HepG2 (cell line): ENCODE measurements around the gene SIM1. TPM values are rescaled to one million over a fixed set of nuclear protein-coding genes. Genes with fewer than 3 reads are reported as not detected.

Source experiments
- ATAC-seq: fragments of 200-7000 bp; cut with Tn5 transposase; 3 replicates; pipeline ENCODE4 v1.9.1; 2020; ENCODE audit warnings: mild to moderate bottlenecking, moderate library complexity
- BruUV-seq: library from RNA; stranded (reverse); fragments of 400-500 nt; replicated peaks from 2 replicates; lab custom pipeline; 2021; lab: Mats Ljungman, UMichigan
- CTCF ChIA-PET: fragments of 300-600 bp; formaldehyde crosslinking; extraction: SDS; loops from one replicate; lab custom pipeline; 2021; ENCODE audit warnings: low total read pairs, inconsistent platforms, low intra/inter-chr PET ratio; lab: Yijun Ruan, JAX
- POLR2A ChIA-PET: fragments of 350-600 bp; sonication (Branson Sonifier 250); formaldehyde crosslinking; loops from one replicate; lab custom pipeline; 2020; ENCODE audit warnings: antibody characterized with exemption, inconsistent platforms; lab: Yijun Ruan, JAX
- DNase-seq: peaks from one replicate; pipeline ENCODE4 v3.0.0-alpha.2; 2015; ENCODE audit warnings: low spot score
- FAIRE-seq: peaks from 3 replicates; lab custom pipeline; 2011; peaks lifted over from hg19 to GRCh38; lab: Jason Lieb, UNC
- H2AFZ ChIP-seq: one replicate; pipeline ENCODE4 v1.6.1; 2011; ENCODE audit warnings: low read length, inconsistent platforms
- H3K27ac ChIP-seq: fragments of 300-600 bp; 3 replicates; pipeline ENCODE4 v1.8.0; 2011; ENCODE audit warnings: mixed run types, mild to moderate bottlenecking, mixed read lengths, low read length, inconsistent platforms; ENCODE audit not compliant: insufficient read depth; ENCODE audit errors: extremely low read length
- H3K27me3 ChIP-seq, 2 experiments: fragments of 200-600 bp in 1 of 2; 2 replicates in 1 of 2; 3 replicates in 1 of 2; pipeline versions ENCODE4 v1.6.0 to v1.8.0; 2011; ENCODE audit warnings: low read length in 2 of 2, mild to moderate bottlenecking in 2 of 2, moderate library complexity in 2 of 2, inconsistent platforms in 1 of 2; ENCODE audit not compliant: insufficient read depth in 2 of 2, control insufficient read depth in 1 of 2
- H3K36me3 ChIP-seq, 2 experiments: fragments of 200-600 bp in 1 of 2; replicated peaks in 1 of 2; 2 replicates in 1 of 2; 3 replicates in 1 of 2; pipeline versions ENCODE4 v1.5.1 to v1.8.0; 2011; ENCODE audit warnings: low read length in 2 of 2, inconsistent platforms in 1 of 2; ENCODE audit not compliant: insufficient read depth in 2 of 2, control insufficient read depth in 1 of 2
- H3K4me1 ChIP-seq: 2 replicates; pipeline ENCODE4 v1.5.1; 2012; ENCODE audit warnings: low read length, inconsistent platforms; ENCODE audit not compliant: insufficient read depth
- H3K4me2 ChIP-seq: 2 replicates; pipeline ENCODE4 v1.6.0; 2011; ENCODE audit warnings: low read depth, low read length, inconsistent platforms
- H3K4me3 ChIP-seq, 3 experiments: fragments of 200-600 bp in 1 of 3; sonication (generic), shearing (Covaris generic) in 1 of 3; replicated peaks in 1 of 3; 2 replicates each; pipeline ENCODE4 v1.5.1; 2011 to 2016; ENCODE audit warnings: low read length in 3 of 3, inconsistent platforms in 2 of 3, low read depth in 2 of 3, mild to moderate bottlenecking in 2 of 3, control low read depth in 1 of 3, mixed read lengths in 1 of 3; ENCODE audit not compliant: insufficient read depth in 1 of 3
- H3K79me2 ChIP-seq: one replicate; pipeline ENCODE4 v1.6.1; 2011; ENCODE audit warnings: low read length, inconsistent platforms; ENCODE audit not compliant: insufficient read depth
- H3K9ac ChIP-seq: 2 replicates; pipeline ENCODE4 v1.6.0; 2011; ENCODE audit warnings: mild to moderate bottlenecking, low read depth, low read length, inconsistent platforms; ENCODE audit not compliant: insufficient read depth
- H3K9me3 ChIP-seq: 2 replicates; pipeline ENCODE4 v1.5.1; 2012; ENCODE audit warnings: mild to moderate bottlenecking, low read length
- H4K20me1 ChIP-seq: 2 replicates; pipeline ENCODE4 v1.6.0; 2011; ENCODE audit warnings: inconsistent platforms, mild to moderate bottlenecking, low read length, moderate library complexity; ENCODE audit not compliant: insufficient read depth
- ASH2L ChIP-seq: fragments of 300-600, 200-600 bp; sonication (generic); IDR thresholded peaks from 2 replicates; pipeline ENCODE4 v1.7.0; 2017; ENCODE audit warnings: low read depth, mild to moderate bottlenecking, moderate library complexity, mixed read lengths, low read length; ENCODE audit not compliant: insufficient read length
- ATAD3A ChIP-seq: sonication (generic); formaldehyde crosslinking; IDR thresholded peaks from 2 replicates; pipeline ENCODE4 v1.4.0; 2020; ENCODE audit warnings: missing genetic modification reagents
- ATF7-NPFF ChIP-seq: sonication (generic); formaldehyde crosslinking; IDR thresholded peaks from 2 replicates; pipeline ENCODE4 v1.8.1; 2023; ENCODE audit warnings: mild to moderate bottlenecking, low read depth, missing genetic modification reagents, moderate library complexity
- CTCF ChIP-seq: sonication (generic); formaldehyde crosslinking; IDR thresholded peaks from 2 replicates; pipeline ENCODE4 v1.5.0; 2020; ENCODE audit warnings: mild to moderate bottlenecking, missing genetic modification reagents, moderate library complexity
- GABPA ChIP-seq, 2 experiments: IDR thresholded peaks; 2 replicates each; pipeline ENCODE4 v1.6.1; 2011 to 2016; ENCODE audit warnings: low read depth in 2 of 2, low read length in 1 of 2, missing biosample characterization in 1 of 2, missing genetic modification characterization in 1 of 2
- HCFC1 ChIP-seq: fragments of 150-350 bp; IDR thresholded peaks from 2 replicates; pipeline ENCODE4 v1.6.1; 2014; ENCODE audit warnings: low read depth, low read length
- NFKBIZ ChIP-seq: IDR thresholded peaks from 2 replicates; pipeline ENCODE4 v1.6.1; 2018; ENCODE audit warnings: missing genetic modification reagents, missing compliant biosample characterization
- PREB ChIP-seq: sonication (generic); formaldehyde crosslinking; IDR thresholded peaks from 2 replicates; pipeline ENCODE4 v1.4.0; 2020; ENCODE audit warnings: missing genetic modification reagents
- RBFOX2 ChIP-seq: fragments of 200-400 bp; formaldehyde crosslinking; IDR thresholded peaks from 2 replicates; pipeline ENCODE4 v1.6.1; 2017; ENCODE audit warnings: low read depth, mild to moderate bottlenecking, low read length
- RCOR2 ChIP-seq: IDR thresholded peaks from 2 replicates; pipeline ENCODE4 v1.6.1; 2016; ENCODE audit warnings: missing biosample characterization, missing genetic modification reagents
- ZFY ChIP-seq: sonication (generic); formaldehyde crosslinking; IDR thresholded peaks from 2 replicates; pipeline ENCODE4 v1.4.0; 2020; ENCODE audit warnings: missing genetic modification reagents
- ZNF484 ChIP-seq: sonication (generic); formaldehyde crosslinking; IDR thresholded peaks from 2 replicates; pipeline ENCODE4 v1.5.1; 2020; ENCODE audit warnings: mild to moderate bottlenecking, low read depth, missing genetic modification reagents, borderline replicate concordance
- WGBS: methylation state at CpG from one replicate; pipeline ENCODE4 v1.1.6; 2017; ENCODE audit warnings: low lambda C conversion rate; 5-methylcytosine and 5-hydroxymethylcytosine counted together
- in situ Hi-C: cut with HindIII; loops from 2 replicates; pipeline ENCODE4 v1.10.0; 2017; ENCODE audit warnings: low pct_unique_long_range_greater_than_20kb; ENCODE audit not compliant: extremely low pct_ligation_motif_present
- intact Hi-C: fragments of 100-400 bp; cut with micrococcal nuclease; formaldehyde crosslinking; loops from one replicate; pipeline ENCODE4 v1.10.0; 2022; ENCODE audit not compliant: unreplicated experiment
- polyA plus RNA-seq, 8 experiments: library from polyadenylated mRNA; depleted of rRNA in 3 of 8; stranded (reverse) in 7 of 8; unstranded in 1 of 8; fragments of >200 nt; fragmentation: Illumina TruSeq in 4 of 8; extraction: Trizol in 4 of 8; gene quantifications; 2 replicates each; pipeline versions ENCODE4 v1.2.1 to v1.2.3, GENCODE V29; 2011 to 2016; ENCODE audit warnings: low read depth in 4 of 8, missing spikeins in 1 of 8, mixed read lengths in 1 of 8; ENCODE audit not compliant: insufficient read depth in 1 of 8
- total RNA-seq, 5 experiments: library from RNA; depleted of rRNA; stranded (reverse); fragments of >200 nt; fragmentation: Illumina TruSeq; extraction: Trizol; gene quantifications; 2 replicates each; pipeline ENCODE4 v1.2.3, GENCODE V29; 2016; ENCODE audit warnings: low read depth in 1 of 5
- TF ChIP-seq, protein P1 (sequence below): sonication (generic); formaldehyde crosslinking; IDR thresholded peaks from 2 replicates; pipeline ENCODE4 v1.5.0; 2020; ENCODE audit warnings: missing genetic modification reagents

SIM1 gene
- total and polyA plus RNA-seq, 2 of the 13 experiments (the other 11 are each of a cell fraction or from before 2014, with no cell fraction given): not detected

- Histone ChIP-seq H3K79me2 (no peaks in the 10 kb centered on the region), H4K20me1 (no peaks in the 10 kb centered on the region), H3K4me1 (no peaks in the 10 kb centered on the region), H3K36me3 (no peaks in the 10 kb centered on the region), H3K27me3 (no peaks in the 10 kb centered on the region), H3K27ac (no peak overlapping the region), H3K9ac (no peak overlapping the region), H3K9me3 (no peaks in the 10 kb centered on the region), H3K4me3 (no peak overlapping the region), H2AFZ (no peak overlapping the region), H3K4me2 (no peak overlapping the region)
- BruUV-seq: no TSS peak
- ATAC-seq: no peak
- in situ Hi-C loops (no loop called here), intact Hi-C loops (no loop called here)
- ChIA-PET CTCF (no interaction called here), POLR2A (no interaction called here)
- FAIRE-seq: no peak
- 31% methylated on average over 10 of the region's 10 CpGs for WGBS
- TF ChIP-seq HCFC1: no peak
- no peak for TF ChIP-seq ATF7-NPFF (CRISPR knock-in tag)
- no peak for TF ChIP-seq NFKBIZ (CRISPR knock-in tag)
- TF ChIP-seq ZFY (CRISPR knock-in tag): no peak
- DNase-seq: no peak
These were observed 37.9 kb downstream of the SIM1 start for GRCh38 chr6:100426744-100427338.

GRCh38 chr6:100426241-100426640 lies 38.5 kb downstream of the SIM1 start:
- POLR2A ChIA-PET: no interaction called here
- 64% methylated on average over 3 of the region's 3 CpGs for WGBS
- Histone ChIP-seq H3K4me1 (no peaks in the 10 kb centered on the region), H4K20me1 (no peaks in the 10 kb centered on the region), H3K4me2 (no peak overlapping the region), H2AFZ (no peak overlapping the region), H3K27me3 (no peaks in the 10 kb centered on the region), H3K9me3 (no peaks in the 10 kb centered on the region), H3K27ac (no peak overlapping the region), H3K4me3 (no peak overlapping the region), H3K9ac (no peak overlapping the region), H3K36me3 (no peaks in the 10 kb centered on the region), H3K79me2 (no peaks in the 10 kb centered on the region)
- ATAC-seq (no peak), FAIRE-seq (no peak), DNase-seq (no peak)
- no peak for TF ChIP-seq GABPA (IDR thresholded peaks at IDR 0.05; ENCODE audit: low read depth, low read length)
- TF ChIP-seq GABPA (CRISPR knock-in tag; IDR thresholded peaks at IDR 0.05; ENCODE audit: low read depth): no peak
- no peak for TF ChIP-seq RCOR2
- no peak for TF ChIP-seq ZNF484 (CRISPR knock-in tag)
- no peak for TF ChIP-seq CTCF (CRISPR knock-in tag)
- no peak for TF ChIP-seq RBFOX2
- no peak for TF ChIP-seq ATAD3A (CRISPR knock-in tag)
- no peak for TF ChIP-seq ASH2L
- TF ChIP-seq PREB (CRISPR knock-in tag): no peak
- TF ChIP-seq, protein P1, sequence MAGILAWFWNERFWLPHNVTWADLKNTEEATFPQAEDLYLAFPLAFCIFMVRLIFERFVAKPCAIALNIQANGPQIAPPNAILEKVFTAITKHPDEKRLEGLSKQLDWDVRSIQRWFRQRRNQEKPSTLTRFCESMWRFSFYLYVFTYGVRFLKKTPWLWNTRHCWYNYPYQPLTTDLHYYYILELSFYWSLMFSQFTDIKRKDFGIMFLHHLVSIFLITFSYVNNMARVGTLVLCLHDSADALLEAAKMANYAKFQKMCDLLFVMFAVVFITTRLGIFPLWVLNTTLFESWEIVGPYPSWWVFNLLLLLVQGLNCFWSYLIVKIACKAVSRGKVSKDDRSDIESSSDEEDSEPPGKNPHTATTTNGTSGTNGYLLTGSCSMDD (CRISPR knock-in tag): no peak
- in situ Hi-C loops: no loop called here
- BruUV-seq: no TSS peak
- CTCF ChIA-PET: no interaction called here
- intact Hi-C loops: no loop called here
